NCI-H82 treated with DMSO at 0.1 percent for 48 hours (cell line): ENCODE results near the gene NEK2.
"Not testable (repeated sequence)": the region's sequence is repeated elsewhere in the genome, so short reads cannot be mapped to it uniquely, and the experiment has no call there.

Source experiments
- DNase-seq: peaks from one replicate; lab custom pipeline; 2025; ENCODE audit not compliant: unreplicated experiment; lab: John Stamatoyannopoulos, UW

The NEK2 gene

GRCh38 chr1:211634461-211634860 is 41.0 kb downstream of the NEK2 start:
- DNase-seq: no peak

- peak; percentile 34 for DNase-seq
Measured at GRCh38 chr1:211633524-211633846, 41.9 kb downstream of the NEK2 start.

GRCh38 chr1:211632808-211633523 is 42.5 kb downstream of the NEK2 start:
- no peak for DNase-seq

- no peak for DNase-seq
Measured at GRCh38 chr1:211632117-211632807, 43.2 kb downstream of the NEK2 start.

- DNase-seq: no peak
Measured at GRCh38 chr1:211631168-211631567, 44.3 kb downstream of the NEK2 start.

- no peak for DNase-seq
Measured at GRCh38 chr1:211630236-211631081, 45.0 kb downstream of the NEK2 start.

GRCh38 chr1:211628417-211628816 is 47.0 kb downstream of the NEK2 start:
- peak; percentile 22 for DNase-seq

GRCh38 chr1:211627259-211627658 is 48.2 kb downstream of the NEK2 start:
- peak; percentile 79 for DNase-seq

GRCh38 chr1:211625866-211626265 is 49.6 kb downstream of the NEK2 start:
- DNase-seq: not testable (repeated sequence)

- peak; percentile 12 for DNase-seq
Measured at GRCh38 chr1:211625040-211625439, 50.4 kb downstream of the NEK2 start.

GRCh38 chr1:211623515-211623914 is 51.9 kb downstream of the NEK2 start:
- DNase-seq: no peak

GRCh38 chr1:211621447-211622198 is 53.8 kb downstream of the NEK2 start:
- DNase-seq: no peak

- DNase-seq: no peak
Measured at GRCh38 chr1:211620097-211620496, 55.3 kb downstream of the NEK2 start.

GRCh38 chr1:211619033-211619996 is 56.1 kb downstream of the NEK2 start:
- no peak for DNase-seq

- no peak for DNase-seq
Measured at GRCh38 chr1:211616965-211617297, 58.5 kb downstream of the NEK2 start.

GRCh38 chr1:211616231-211616964 is 59.0 kb downstream of the NEK2 start:
- DNase-seq: no peak

- no peak for DNase-seq
Measured at GRCh38 chr1:211614615-211615014, 60.8 kb downstream of the NEK2 start.

- no peak for DNase-seq
Measured at GRCh38 chr1:211613951-211614350, 61.5 kb downstream of the NEK2 start.
